HG03520 (cell line): ENCODE results near the gene GIPC1.
"Not testable (repeated sequence)": the region's sequence is repeated elsewhere in the genome, so short reads cannot be mapped to it uniquely, and the experiment has no call there.

Source experiments
- ATAC-seq: cut with Tn5 transposase; IDR thresholded peaks from one replicate; pipeline ENCODE4 v1.9.1; 2021; ENCODE audit warnings: mild to moderate bottlenecking, moderate library complexity; ENCODE audit not compliant: unreplicated experiment

The GIPC1 gene, protein sequence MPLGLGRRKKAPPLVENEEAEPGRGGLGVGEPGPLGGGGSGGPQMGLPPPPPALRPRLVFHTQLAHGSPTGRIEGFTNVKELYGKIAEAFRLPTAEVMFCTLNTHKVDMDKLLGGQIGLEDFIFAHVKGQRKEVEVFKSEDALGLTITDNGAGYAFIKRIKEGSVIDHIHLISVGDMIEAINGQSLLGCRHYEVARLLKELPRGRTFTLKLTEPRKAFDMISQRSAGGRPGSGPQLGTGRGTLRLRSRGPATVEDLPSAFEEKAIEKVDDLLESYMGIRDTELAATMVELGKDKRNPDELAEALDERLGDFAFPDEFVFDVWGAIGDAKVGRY

DNA sequence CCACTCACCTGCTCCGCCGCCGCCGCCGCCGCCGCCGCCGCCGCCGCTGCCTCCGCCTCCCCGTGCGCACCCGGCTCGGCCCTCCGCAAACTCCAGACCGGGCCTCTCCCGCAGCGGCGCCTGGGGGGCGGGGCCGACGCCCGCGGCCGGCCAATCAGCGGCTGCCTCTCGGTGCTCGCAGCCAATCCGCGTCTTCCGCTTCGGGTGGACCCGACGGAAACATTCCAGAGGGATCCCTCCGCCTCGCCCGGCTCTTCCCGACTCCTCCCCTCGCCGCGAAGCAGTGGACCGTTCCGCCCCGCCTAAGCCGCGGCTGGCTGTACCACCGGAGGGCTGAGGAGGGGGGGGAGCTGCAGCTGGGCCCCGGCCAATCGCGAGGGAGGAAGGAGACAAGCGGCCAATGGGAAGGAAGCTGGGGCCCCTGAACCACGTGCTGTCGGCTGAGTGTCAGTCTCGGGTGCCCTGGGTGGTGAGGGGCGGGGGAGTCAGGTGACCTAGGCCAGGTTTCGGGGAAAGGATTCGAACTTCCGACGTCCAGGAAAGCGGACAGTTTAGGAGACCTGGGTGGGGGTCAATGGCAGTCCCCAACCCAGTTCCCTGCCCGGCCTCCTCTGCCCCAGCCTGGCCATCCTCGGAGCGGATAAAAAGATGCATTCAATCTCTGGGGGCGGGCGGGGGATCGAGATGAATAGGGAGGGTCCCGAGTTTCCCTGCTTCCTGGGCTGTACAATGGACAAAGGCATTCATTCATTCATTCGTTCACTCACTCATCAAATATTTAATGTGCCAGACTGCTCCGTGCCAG is at the start of gene GIPC1:
TSS of gene GIPC1 (minus strand) at position 99 of the 805 bp plus-strand sequence. CDS start 13,151 bp downstream, outside the sequence.
- peak; percentile 53 for ATAC-seq

DNA sequence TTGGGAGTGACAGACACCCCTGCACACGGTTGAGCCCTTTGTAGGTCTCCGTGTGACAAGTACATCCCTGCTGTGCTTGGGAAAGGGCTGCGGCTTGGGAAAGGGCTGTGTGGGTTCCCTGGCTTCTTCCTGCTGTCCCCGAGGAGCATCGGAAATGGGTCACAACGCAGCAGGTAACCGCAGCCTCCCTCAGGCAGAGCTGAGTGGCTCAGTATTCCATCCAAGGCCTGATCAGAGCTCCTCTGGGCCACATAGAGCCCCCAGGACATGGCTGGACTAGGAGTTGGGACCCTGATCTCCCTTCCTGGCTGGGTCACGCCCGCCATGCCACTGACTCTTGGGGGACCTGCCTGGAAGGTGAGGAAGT is 49.8 kb upstream of the GIPC1 start:
- no peak for ATAC-seq

DNA sequence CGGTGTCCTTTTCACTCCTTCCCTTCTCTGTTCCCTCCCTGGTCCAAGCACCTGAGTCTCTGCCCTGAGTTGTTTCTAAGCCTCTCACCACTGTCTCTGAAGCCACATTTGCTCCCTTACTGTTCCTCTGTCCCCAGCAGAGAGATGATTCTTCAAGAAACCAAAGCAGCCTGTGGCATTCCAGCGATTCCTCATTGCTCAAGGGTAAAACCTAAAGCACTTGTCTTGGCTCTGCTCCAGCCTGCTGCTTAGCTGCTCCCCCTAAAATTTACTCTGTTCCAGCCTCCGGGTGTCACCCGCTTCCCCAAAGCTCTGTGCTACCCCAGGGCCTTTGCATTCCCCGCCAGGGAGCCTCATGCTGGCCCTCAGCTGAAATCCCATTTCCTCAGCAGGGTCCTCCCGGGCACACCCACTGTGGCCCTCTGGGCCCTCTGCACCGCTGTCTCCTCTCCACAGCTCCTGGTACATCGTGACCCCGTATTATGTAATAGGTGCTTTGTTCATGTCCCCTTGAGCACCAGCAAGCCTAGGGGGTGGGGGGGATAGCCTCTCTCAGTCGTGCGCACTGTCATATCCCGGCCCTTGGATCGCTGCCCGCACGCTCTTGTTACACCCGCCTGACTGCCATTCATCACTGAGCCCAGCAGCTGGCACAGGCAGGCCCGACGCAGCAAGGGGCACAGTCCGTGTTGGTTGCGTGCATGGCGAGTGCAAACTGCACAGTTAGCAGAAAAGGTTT is 49.2 kb upstream of the GIPC1 start:
- ATAC-seq = no peak

DNA sequence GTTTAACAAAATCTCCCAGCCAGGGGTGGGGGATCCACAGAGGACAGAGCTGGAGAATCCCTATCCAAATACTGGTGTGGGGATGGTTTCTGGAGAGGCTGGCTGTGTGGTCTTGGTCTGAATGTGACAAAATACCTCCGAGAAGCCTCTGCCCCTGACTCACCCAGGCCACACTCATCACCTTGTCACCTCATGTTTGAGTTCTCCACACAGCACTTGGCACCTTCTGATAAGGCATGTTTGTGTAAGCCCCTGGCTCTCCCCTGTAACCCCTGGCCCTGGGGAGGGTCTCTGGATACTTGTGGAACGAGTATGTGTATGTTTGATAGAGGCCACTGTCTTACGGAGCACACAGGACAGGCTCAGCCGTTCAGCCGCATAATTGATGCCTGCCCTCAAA is 48.1 kb upstream of the GIPC1 start:
- no peak for ATAC-seq

DNA sequence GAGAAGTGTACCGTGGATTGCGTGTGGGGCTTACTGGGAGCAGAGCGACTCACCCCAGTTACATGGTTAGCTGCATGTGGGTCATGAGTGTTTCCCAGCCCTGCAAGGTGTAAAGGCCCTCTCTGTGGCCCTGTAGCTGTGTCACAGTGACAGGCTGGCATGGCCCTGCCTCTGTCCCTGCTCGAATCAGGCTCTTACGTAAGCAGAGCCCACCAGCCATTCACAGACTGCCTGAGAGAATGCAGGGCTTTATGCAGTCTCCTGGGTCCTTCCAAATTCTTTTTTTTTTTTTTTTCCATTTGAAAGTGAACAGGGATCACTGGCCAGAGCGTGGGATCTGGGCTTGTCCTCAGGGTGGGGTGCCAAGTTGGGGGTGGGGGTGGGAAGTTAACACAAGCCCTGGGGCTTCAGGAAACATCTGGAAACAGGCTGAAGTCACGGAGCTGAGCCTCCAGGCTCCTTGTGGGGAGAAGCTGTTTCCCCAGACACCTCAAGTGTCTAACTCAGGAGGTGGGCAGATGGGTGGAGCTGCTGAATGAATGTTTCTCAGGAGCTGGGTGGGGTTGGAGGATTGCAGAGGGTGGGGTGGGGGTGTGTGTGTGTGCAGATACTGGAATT is 46.9 kb upstream of the GIPC1 start:
- ATAC-seq = no peak

DNA sequence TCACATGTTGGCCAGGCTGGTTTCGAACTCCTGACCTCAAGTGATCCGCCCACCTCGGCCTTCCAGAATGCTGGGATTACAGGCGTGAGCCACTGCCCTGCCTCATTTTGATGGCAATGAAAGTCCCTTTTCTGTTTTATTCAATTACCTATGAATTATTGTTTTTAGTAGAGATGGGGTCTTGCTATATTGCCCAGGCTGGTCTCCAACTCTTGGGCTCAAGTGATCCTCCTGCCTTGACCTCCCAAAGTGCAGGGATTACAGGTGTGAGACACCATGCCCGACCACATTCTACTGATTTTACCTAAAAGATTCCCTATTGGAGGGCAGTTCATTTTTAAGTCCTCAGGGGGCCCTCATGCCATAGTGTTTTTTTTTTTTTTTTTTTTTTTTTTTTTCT is 46.1 kb upstream of the GIPC1 start:
- not testable (repeated sequence) for ATAC-seq

DNA sequence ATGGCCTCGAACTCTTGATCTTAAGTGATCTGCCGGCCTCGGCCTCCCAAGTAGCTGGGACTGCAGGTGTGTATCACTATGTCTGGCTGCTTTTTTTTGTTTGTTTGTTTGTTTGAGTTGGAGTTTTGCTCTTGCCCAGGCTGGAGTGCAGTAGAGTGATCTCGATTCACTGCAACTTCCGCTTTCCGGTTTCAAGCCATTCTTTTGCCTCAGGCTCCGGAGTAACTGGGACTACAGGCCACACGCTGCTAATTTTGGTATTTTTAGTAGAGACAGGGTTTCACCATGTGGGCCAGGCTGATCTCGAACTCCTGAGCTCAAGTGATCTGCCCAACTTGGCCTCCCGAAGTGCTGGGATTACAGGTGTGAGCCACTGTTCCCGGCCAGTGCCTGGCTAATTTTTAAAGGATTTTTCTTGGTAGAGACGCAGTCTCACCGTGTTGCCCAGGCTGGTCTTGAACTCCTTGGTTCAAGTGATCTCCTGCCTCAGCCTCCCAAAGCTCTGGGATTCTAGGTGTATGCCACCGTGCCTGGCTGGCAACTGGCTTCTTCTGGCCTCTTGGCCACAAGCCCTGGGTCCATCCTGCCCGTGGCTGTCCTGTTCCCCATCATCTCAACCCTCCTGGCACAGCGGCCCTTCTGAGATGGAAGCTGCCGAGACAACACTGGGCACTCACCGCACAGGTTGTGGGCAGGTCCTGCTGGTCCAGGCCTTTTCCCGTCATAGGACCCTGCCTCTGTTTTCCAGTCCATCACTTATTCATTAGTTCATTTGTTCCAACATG is 45.0 kb upstream of the GIPC1 start:
- ATAC-seq = no peak

DNA sequence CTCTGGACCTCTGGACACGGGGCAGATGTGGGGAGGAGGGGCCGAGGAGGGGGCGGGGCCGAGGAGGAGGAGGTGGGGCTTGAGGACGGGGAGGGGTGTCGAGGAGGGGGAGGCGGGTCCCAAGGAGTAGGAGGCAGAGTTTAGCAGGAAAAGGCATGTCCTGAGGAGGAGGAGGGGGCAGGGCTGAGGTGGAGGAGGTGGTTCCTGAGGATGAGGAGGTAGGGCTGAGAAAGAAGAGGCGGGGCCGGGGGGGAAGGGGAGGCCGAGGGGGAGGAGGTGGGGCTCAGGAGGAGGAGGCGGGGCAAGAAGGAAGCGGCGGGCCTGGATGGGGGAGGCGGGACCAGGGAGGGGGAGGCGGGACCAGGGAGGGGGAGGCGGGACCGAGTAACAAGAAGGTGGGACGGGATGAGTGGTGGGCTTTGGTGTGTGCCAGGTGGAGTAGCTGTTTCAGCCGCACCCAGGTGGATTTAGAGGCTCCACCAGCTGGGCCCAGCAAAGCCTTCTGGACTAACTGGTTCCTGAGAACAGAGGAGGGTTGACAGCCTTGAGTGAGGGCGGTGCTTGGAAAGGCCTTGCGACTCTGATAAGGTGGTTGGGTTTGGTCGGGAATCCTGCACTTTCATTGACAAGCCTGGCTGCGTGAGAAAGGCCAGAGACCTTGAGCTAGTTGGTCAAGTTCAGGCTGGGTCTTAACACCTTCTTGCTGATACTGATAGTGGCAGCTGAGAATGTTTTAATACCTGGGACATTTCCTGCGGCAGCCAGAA is 41.2 kb upstream of the GIPC1 start:
- ATAC-seq = no peak

DNA sequence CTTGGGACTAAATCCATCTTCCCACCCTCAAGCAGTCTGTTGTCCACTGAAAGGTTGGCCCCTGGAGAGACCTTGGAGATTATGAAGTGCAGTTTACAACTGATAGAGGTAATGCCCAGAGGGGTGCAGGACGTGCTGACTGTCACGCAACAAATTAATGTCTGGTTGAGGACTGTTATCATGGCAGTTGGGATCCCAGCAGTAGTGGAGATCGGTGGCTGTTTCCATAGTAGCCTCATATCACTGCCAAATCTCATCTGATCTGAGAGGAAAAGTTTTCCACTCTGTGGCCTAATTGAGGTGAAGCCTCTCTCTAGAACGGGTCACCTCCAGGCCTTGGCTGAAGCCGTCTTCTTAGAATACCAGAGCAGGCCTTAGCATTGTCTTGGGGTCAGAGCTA is 37.5 kb upstream of the GIPC1 start:
- no peak for ATAC-seq

DNA sequence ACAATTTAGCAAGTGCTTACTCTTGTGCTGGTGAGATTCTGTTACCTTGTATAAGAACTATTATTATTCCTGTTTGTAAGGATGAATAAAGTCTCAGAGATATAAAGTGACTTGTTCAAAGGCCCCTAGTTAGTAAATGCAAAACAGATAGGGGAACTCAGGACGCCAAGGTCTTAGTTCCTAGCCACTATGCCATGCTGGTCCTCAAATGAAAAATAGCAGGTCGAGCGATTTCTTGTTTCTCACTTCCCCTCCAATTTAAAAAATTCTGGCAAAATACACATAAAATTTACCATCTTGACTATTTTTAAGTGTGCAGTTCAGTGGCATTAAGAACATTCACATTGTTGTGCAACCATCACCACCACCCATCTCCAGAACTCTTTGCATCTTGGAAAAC is 34.6 kb upstream of the GIPC1 start:
- no peak for ATAC-seq

DNA sequence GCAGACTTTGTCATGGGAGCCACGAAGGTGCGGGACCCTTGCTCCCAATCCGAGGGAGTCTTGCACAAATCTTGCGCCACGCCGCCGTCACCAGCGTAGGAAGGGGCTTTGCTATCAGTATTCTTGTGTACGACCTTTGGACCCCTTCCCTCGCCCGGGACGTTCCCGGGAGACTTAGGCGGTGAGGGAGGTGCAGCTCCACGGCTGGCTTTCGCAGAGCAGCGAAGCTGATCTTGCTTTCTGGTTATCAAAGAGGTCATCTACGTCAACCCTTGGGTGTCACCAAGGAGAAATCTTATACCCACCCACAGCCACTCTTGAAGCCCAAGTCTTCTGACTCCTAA is 34.0 kb upstream of the GIPC1 start:
- no peak for ATAC-seq

DNA sequence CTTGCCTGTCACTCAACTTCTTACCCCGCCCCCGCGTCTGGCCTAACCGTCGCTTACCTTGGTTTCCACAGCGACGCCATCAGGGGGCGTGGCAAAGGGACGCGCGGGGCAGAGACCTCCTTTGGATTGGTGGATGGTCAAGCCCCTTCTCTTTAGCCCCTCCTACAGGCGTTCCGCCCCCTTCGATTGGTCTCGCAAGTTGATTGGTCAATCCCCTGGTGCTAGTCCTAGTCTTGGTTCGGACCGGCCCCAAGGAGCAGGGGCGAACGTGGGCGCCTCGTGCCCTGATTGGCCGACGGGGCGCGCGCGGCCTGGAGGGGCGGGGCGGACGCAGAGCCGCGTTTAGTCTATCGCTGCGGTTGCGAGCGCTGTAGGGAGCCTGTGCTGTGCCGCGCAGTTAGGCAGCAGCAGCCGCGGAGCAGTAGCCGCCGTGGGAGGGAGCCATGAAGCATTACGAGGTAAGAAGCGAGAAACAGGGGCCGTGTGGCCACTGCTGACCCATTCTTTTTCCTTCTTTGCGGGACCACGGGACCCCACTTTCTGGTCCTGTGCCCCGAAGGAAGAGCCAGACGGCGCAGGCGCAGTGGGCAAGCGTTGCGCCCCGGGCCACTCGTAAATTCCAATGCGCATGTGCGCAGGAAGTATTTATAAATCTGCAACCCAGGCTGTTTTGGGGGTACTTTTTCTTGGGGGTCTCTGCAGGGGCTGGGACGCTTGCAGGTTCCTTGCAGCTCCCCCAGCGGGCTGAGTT is 33.5 kb upstream of the GIPC1 start, which contains the start of gene TECR:
TSS of gene TECR (plus strand) at position 341 of the 751 bp plus-strand sequence. CDS start at position 444, 103 bp downstream.
- ATAC-seq = peak; percentile 94

DNA sequence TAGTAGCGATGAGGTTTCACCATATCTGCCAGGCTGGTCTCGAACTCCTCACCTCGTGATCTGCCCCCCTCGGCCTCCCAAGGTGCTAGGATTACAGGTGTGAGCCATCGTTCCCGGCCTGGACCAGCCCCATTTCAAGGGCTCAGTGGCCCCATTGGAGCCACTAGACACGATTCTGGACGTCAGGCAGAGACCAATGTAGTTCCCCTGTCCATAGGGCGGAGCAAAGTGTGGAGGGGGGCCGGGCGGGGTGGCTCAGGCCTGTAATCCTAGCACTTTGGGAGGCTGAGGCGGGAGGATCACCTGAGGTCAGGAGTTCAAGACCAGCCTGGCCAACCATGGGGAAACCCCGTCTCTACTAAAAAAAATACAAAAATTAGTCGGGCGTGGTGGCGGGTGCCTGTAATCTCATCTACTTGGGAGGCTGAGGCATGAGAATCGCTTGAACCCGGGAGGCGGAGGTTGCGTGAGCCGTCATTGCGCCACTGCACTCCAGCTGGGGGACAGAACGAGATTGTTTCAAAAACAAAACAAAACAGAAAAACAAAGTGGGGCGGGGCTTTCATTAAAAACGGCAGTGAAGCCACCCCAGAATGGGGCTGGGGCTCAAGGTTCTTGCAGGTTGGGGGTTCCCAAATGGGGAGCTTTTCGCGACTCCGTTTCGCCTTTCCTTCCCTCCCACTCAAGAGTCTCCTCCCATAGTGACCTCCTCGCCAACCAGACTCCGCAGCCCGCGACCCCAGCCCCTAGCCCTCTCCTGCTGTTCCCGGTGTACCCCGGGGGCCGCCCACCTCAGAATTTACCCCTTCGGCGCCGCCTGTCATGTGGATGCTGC is 32.7 kb upstream of the GIPC1 start:
- no peak for ATAC-seq

DNA sequence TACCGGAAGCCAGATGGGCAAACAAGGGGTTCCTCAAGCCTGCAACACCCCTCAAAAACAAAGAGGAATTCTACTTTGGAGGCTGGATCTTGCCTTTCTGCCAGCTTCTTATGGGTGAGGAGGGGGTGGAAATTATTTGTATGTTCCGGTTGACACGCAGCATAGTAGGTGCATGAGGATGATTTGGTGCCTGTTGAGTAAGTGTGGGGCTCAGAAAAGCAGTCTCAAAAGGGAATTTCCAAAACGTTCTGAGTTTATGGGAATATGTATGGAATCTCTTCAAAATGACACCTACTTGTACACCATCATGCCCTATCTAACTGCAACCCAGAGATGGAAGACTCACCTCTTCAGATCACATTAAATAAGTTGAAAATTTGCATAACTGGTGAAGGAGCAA is 30.5 kb upstream of the GIPC1 start:
- ATAC-seq = no peak

DNA sequence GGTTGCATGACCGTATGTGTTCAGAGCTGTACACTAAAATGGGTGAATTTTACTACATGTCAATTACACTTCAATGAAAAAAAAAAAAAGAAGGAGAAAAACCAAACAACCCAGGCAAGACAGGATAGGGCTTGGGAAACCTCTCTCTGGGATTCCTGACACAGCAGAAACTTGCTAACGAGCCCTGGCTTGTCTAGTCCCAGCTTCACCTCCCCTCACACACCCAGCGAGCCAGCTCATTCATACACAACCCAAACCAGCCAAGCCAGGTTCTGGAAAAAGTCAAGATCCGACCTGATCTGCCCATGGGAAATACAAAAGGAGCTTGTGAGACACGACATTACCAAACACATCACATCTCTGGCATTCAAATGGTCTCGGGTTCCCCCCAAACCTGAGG is 29.8 kb upstream of the GIPC1 start:
- ATAC-seq = no peak

DNA sequence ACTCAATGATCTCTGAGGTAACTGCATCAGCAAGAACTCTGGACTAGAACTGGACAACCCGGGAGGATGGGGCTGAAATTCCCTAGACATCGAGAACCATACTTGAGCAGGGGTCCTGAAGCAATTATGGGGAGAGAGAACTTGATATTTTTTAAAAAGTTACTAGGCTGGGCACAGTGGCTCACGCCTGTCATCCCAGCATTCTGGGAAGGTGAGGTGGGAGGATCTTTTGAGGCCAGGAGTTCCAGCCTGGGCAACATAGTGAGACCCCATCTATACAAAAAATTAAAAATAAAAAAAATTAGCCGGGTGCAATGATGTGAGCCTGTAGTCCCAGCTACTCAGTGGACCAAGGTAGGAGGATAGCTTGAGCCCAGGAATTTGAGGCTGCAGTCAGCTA is 24.6 kb upstream of the GIPC1 start:
- ATAC-seq = no peak

DNA sequence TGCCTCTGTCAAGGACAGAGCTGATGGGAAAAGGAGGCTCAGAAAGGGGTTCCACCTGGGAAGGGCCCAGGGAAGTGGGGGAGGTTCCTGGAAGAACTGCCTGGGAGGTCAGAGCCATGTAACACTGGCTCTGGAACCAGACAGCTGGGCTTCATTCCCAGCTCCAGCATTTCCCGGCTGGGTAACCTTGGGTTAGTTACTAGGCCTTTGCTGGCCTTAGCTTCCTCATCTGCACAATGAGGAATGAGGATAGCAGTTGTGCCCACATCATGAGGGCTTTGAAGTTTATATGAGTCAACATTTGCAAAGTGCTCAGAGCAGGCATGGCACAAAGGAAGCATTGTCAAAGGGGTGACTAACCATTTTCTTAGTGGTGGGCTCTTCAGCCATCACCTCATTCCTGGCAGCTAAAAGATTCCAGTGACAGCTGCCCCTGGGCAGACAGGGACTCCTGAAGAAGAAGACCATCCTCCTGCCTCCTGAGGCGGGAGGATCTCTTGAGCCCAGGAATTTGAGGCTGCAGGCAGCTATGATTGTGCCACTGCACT is 24.0 kb upstream of the GIPC1 start:
- ATAC-seq = no peak
